ENCODE data around the gene TMEM86A. TPM values are rescaled to one million over a fixed set of nuclear protein-coding genes. Genes with fewer than 3 reads are reported as not detected.
A peak's percentile ranks its signal among the peaks of the same experiment; 100 is the strongest.

The TMEM86A gene
- total RNA-seq, 1 experiment from 2014 or later, result 1.3 TPM

DNA sequence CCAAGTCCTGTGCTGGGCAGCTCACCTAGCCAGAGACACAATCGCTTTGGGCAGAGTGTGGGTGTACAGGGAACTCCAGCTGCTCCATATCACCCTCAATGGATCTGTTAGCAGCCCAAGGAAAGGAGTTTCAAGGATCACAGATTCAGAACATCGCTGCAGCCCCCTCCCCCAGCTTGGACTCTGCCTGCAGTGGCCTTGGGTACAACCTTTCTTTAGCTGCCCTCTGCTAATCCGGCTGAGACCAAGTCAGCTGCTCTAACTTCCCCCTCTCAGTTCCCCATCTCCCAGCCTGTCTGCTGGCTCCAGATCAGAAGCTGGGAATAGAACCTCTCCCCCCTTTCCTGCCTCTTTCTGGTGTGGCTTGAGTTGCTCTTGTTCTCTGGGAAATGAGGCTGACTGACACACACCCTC, 1.3 kb downstream of the TMEM86A start:
- no peak for DNase-seq (ENCODE audit: low read depth)

DNA sequence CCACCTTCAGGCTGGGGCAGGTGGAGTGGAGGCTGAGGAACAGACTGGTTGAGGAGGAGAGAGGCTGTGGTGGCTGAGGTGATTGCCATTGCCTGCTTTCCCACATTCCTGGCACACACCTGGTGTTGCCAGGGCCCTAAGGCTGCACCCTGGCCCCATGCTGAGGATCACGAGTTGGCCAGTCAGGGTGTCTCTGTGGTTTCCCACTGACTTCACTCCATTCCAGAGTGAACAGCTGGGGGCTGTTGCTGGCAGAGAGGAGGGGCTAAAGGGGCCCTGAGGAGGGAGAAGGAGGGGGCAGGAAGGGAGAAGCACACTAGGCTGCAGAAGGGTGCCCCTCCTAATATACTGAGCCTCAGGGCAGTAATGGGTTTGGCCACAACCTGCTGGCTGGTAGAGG, 1.8 kb downstream of the TMEM86A start:
- peak; percentile 41 for DNase-seq (ENCODE audit: low read depth)

DNA sequence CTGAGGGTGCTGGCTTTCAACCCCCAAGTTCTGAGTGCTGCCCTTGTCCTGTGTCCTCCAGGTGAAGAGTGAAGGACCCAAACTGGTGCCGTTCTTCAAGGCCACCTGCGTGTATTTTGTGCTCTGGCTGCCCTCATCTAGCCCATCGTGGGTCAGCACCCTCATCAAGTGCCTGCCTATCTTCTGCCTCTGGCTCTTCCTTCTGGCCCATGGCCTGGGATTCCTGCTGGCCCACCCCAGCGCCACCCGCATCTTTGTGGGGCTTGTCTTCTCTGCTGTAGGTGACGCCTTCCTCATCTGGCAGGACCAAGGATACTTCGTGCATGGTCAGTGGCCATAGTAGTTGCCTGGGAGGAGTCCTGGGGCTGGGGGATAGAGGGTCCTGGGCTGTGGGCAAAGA, 2.3 kb downstream of the TMEM86A start:
- DNase-seq (ENCODE audit: low read depth), result no peak

DNA sequence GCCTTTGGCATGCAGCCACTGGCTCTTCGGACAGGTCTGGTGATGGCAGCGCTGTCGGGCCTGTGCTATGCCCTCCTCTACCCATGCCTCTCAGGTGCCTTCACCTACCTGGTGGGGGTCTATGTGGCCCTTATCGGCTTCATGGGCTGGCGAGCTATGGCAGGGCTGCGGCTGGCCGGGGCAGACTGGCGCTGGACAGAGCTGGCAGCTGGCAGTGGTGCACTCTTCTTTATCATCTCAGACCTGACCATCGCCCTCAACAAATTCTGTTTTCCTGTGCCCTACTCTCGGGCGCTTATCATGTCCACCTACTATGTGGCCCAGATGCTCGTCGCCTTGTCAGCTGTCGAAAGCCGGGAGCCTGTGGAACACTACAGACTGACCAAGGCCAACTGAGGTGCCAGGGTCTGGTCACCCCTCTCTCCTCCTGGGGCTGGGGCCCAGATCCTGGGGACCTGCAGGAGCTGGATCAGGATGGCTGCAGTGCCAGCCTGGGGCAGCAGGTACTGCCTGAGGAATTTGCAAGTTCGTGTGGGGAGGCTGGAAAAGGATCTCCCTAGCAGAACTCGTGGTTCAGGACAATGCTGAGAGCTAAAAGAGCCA, 3.1 kb downstream of the TMEM86A start:
- no peak for DNase-seq (ENCODE audit: low read depth)

DNA sequence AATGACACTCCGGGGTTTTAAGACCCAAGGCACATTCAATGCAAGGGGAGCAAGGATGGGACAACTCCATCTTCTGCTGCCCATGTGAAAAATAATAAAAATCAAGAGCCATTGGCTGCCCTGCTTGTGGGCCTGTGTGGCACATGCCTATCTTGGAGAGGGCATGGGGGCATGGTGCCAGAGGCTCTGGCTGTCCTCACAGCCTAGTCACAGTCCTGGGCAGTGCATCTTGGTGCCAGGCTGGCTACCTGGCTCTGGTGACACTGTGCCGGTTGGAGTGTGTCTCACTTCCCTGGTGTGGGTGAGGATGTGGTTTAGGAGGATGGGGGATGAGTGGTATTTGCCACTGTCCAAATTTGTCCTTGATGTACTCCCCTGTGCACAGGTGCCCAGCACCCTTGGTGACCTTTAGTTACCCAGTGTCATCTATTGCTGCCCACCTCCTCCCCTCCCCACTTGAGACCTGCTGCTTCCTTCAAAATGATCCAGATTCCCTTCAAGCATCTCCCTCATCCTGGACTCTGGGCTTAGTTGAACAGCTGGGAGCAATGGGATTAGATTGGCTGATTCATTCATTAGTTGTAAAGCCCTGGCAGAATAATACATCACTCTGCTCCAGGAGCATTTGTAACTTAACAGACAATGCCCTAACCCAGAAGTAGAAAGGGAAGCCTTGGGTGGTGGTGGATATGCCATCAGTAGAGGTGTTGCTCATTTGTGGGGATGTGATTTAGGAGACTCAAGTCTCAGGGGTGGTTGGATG, 4.6 kb downstream of the TMEM86A start:
- no peak for DNase-seq (ENCODE audit: low read depth)

DNA sequence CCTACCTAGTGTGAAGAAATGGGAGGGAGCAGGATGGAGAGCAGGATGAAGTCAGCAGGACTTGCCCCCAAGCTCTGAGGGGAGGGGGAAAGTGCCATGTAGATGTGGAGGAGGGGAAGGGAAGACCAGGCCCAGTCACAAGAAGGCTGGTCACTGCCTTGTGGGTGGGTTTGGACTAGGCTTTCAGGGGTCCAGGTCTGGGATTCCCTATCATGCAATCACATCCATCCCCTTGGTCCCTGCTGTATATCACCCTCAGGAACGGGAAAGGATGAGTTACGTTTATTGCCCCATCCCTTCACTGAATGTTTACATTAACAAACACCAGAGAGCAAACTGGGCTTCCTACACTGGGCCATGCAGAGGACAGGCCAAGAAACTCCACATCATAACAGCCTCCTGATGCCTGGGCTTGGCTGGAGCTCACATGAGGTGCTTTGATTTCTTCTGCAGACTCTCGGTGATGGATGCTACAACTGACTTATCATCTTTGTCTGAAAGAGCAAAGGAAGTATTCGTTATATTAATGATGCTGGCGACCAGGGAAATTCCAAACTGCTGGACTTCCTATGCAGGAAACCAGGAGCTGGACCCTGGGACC, 5.6 kb downstream of the TMEM86A start:
- DNase-seq (ENCODE audit: low read depth), result no peak

DNA sequence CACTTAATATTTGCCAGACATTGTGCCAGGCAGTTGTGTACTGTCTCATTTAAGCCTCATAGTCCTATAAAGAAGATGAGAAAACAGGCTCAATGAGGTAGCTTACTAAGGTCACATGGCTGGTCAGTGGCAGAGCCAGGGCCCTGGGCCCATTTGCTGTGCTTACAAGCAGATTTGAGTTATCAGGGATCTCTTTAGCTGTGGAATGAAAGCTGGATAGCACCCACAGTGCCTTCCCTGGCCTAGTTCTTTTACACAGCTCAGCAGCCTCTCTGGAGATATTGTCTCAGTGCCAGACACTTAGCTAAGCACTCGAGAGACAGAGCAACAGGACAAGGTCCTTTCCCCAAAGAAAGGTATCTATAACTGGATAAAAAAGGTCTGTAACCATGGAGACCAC, 6.1 kb downstream of the TMEM86A start:
- DNase-seq (ENCODE audit: low read depth), result no peak

DNA sequence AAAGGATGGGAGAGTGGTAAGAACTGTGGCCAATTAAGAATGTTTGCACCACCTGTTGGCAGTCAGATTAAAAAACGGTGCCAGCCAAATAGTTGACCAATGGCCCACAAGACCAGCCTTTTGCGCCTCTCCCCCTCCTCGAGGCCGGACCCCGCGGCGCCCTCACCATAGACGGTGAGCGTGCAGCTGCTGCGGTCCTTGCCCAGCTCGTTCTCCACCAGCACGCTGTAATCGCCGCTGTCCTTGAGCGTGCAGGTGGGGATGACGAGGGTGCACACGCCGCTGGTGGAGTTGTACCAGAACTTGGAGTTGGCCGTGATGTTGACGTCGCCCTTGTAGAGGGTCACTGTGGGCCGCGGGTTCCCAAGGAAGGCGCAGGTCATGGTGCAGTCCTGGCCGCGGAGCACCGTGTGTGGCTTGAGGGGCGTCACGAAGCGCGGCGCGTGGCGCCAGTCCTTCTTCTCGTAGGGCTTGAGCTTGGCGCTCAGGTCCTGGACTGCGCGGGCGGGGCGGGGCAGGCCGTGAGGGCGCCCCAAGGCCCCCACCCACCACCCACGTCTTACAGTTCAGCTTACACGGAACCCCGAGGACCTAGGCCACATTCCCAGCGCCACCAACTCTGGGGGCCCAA, 7.2 kb downstream of the TMEM86A start:
- DNase-seq (ENCODE audit: low read depth), result no peak

DNA sequence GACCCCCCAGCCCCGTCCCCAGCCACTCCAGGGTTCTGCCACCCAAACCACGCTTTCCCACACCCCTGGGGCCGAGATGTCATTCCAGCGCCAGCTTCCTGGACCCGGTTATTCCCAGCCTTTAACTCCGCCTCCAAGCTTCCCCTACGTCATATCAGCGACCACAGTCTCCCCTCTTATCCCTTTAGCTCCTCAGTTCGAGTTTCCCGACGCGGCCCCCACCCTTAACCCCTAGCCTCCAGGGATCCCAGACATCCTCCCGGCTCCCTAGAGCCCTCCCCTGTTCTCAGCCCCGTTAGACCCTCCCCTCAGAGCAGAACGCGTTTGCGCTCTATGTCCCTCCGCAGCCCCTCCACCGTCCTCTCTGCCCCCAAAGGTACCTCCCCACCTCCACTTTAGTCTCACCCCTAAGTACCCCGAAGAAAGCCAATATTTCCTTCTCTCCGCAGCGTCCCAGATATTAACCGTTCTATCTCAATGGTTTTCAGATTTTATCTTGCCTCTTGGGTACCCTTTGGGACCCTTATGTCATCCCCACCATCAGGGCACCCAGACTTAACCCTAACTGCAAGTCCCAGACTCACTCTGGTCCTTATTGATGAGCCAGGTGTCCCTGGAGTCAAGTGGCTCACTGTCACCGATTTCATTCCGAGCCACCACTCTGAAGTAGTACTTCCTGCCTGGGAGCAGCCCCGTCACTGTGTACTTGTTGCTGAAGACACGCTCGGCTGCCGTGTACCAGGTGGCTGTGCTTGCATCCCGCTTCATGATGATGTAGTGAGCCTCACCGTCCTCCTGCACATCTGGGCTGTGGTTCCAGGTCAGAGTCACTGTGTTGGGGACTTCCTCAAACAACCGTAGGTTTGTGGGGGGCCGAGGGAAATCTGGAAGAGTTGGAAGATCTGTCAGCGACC, 8.0 kb downstream of the TMEM86A start:
- no peak for DNase-seq (ENCODE audit: low read depth)

DNA sequence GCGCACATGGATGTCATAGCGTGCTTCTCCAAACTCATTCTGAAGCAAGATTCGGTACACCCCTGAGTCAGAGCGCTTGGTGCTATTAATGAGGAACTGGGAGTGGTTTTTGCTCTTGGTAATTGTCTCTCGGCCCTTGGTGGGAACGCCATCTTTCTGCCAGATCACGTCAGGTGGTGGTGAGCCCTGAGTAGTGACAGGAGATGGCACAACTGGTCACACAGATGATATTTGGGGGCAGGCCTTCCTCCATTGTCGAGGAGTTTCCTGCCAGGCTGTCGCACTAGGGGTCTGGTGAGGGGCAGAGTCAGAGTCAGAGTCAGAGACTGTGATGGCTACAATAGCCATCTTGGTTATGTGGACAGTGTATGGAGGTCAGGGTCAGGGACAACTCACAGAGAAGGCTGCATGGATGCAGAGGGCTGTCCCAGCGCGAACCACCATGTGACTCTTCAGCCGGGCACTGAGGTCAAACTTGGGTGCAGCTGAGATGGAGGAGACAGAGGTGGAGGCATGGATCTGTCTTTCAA, 9.3 kb downstream of the TMEM86A start:
- DNase-seq (ENCODE audit: low read depth), result no peak

DNA sequence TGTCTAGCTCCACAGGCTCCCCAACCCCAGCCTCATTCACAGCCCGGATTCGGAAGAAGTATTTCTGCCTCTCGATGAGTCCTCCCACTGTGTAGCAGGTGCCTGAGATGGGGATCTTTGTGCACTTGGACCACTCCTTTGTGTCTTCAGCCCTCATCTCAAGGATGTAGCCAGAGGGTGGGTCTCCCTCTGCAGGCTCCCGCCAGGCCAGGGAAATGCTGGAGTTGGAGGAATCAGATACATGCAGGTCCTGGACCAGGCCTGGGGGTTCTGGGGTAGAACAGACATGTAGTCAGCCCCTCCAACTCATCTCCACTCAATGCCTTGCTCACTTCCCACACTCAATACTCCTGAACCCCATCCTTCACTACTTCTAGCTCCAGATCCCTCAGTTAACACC, 10.8 kb downstream of the TMEM86A start:
- no peak for DNase-seq (ENCODE audit: low read depth)

DNA sequence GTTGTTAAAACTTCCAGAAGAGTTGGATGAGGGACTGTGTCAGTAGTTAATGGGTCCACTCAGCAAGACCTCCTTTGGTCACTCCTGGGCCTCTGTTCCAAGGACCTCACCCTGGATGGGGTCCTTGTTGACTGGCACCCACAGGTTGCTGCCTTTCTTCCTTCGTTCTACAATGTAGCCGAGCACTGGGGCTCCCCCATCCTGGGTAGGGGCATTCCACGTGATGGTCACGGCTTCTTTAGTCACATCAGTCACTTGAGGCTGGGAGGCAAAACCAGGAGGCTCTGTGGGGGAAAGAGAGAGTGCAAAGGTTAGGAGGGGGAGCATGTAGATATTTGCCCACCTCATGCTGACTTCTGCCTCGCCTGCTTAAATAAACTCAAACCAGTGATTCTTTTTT, 12.0 kb downstream of the TMEM86A start:
- no peak for DNase-seq (ENCODE audit: low read depth)

DNA sequence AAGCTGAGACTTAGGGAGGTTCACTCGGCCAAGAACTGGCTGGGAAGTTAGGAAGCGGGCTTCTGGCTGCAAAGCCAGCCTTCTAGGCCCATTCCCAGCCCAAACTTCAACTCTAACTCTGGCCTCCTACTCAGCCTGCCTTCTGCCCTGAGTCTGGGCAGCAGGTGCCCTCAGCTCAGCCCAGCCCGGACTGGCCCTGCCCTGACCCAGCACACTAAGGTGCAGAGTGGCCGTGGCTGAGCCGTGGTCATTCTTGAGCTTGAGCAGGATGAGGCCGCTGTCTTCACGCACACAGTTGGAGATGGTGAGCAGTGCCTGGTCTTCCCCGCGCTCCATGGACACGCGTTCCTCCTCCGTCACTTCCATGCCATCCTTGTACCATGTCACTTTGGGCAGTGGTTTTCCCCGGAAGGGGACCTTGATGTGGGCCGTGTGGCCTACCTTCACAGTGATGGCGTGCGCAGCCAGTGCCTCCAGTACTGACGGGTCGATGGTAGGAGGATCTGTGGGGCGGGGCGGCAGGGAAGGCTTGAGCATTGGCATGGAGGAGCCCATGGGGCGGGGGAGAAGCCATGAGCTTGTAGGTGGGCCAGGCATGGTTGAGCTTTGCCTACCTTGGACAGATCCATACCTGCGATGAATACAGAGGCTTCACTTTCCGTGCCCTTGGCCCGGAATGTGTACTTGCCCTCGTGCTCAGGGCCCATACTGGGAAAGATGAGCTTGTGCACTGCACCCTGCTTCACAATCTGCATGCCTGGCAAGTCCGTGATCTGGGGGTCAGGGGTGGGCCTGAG, 15.3 kb downstream of the TMEM86A start:
- no peak for DNase-seq (ENCODE audit: low read depth)

DNA sequence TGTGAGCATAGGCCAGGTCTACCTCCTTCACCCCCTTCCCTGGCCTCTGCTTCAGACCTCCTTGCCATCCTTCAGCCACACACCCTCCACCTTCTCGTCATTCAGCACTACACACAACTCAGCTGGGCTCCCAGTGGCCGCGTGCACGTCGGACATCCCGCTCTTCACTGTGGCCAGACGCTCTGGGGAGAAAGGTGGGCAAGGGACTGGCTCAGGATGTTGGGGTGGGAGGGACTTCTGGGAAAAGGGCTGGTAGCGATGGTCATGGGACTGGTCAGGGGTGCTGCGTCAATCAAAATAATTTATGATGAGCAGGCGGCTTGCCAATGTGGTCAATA, 15.8 kb downstream of the TMEM86A start:
- no peak for DNase-seq (ENCODE audit: low read depth)

DNA sequence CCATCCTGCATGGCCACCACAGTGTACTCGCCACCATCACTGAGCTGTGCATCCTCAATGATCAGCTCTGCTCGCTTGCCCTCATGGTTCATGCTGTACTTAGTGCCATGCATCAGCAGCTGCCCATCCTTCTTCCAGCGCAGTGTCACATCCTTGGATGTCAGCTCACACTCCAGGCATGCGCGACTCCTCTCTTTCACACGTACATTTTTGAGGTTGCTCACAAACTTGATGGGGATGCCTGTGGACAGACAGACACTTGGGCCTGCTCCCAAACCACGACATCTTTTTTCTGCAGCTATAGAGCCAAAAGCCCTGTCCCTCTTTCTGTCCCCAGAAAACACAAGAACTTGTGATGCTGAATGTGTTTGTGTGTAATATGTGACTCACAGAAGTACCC, 16.9 kb downstream of the TMEM86A start:
- no peak for DNase-seq (ENCODE audit: low read depth)

DNA sequence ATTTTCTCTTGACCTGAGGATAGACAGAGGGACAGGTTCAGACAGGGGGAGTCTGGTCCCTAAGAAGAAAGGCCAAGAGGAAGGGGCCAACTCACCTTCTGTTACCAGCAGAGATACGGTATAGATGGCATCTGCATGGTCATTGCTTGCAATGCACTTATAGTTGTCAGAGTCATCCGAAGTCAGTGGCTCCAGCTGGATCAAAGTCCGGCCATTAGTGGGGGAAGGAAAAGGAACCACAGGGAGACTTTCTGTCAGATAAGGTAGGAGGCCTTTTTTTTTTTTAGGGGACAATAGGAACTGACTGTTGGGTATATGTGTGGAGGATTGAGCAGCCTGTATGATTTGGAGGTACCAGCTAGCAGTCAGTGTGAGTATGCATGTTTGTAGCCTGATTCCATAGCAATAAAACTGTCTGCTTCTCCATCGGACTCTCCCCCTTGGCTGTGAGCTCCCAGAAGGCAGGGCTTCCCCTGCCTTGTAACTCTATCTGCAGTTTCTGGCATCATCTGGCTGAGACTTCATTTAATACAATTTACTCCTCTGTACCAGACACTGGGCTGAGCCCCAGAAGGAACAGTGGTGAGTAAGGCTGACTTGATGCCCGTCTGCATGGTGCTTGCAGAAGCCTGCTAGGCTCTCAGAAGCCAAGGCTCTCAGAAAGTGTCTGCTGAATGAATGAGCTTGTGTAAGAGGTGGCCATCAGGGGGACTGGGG, 21.7 kb downstream of the TMEM86A start:
- no peak for DNase-seq (ENCODE audit: low read depth)

DNA sequence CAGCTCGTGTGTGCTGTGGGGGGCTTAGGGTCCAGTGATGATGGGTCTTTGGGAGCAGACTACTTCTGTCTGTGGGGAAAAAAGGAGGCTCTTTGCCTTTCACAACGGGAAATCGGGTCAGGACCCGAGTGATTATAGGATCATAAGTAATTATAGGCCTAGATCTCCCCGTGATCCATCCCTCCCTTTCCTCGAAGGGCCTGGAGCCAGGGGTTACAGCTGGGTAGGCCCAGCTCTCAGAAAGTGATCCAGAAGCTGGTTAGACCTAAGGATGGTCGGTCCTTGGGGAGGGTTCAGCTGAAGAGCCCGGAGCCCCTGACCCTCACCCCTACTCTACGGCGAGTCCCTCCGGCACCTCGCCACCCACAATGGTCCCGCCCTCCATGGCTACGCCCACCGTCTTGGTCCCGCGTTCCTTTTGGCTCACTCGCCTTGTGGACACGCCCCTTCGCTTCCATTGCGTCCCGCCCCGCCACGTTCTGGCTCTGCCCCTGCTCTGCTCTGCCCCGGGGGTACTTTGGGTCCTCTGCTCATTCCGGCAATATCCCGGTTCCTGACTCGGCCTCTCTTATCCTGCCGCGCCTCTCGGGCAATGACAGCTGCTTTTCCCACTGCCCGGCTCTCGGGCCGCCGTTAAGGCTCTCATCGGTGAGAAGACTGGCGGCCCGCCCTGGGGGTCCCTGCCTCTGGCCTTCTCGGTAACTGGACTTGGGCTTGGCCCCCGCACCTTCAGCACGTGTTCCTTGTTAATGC, 22.4 kb downstream of the TMEM86A start:
- no peak for DNase-seq (ENCODE audit: low read depth)

DNA sequence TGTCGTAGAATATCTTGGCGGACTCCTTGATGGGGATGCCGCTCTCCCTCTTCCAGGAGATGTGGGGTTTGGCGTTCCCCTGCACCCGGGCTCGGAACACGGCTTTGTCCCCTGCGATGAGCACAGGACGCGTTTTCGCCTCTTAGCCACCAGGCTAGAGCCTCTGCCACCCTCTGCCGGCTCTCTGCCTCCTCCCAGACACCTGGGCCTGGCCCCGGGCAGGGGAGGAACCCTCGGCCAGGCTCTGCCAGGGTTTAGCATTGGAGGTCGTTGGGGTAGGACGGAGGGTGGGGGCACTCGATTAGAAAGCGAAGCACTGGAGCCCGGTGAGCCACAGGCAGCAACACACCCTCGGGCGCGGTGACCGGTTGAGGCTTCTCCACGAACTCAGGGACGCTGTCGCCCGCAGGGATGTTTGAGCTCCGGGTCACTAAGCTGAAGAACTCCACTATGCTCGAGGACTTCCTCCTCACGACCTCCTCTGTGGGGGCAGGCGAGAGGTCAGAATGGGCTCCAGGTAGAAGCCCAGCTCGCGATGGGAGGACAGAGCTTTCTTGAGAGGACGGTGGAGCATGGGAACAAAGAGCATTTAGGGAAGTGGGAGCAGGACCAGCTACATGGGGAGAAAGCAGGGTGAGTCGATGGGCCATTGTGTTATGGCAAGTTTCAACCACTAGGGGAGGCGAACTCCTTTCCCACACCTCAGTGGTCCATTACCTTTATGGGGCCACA, 23.1 kb downstream of the TMEM86A start:
- DNase-seq (ENCODE audit: low read depth), result peak; percentile 22

Data from HT1080 (cell line).